HEK293 (cell line): ENCODE results near the gene SRRM4.
A peak's percentile ranks its signal among the peaks of the same experiment; 100 is the strongest.

Experiments used
- CTCF ChIA-PET: fragments of 350-600 bp; formaldehyde crosslinking; extraction: SDS; loops from one replicate; lab custom pipeline; 2021; ENCODE audit warnings: antibody characterized with exemption; lab: Yijun Ruan, JAX
- POLR2A ChIA-PET: fragments of 300-600 bp; formaldehyde crosslinking; extraction: SDS; loops from one replicate; lab custom pipeline; 2020; ENCODE audit warnings: antibody characterized with exemption, inconsistent platforms; lab: Yijun Ruan, JAX
- H3K27ac ChIP-seq: fragments of 200-500 bp; sonication (Bioruptor generic); 2 replicates; pipeline ENCODE4 v1.5.1; 2014; ENCODE audit warnings: low read depth, low read length, control low read depth, inconsistent platforms; ENCODE audit errors: extremely low read depth
- H3K36me3 ChIP-seq, 2 experiments: fragments of 200-500 bp in 1 of 2; sonication (Bioruptor generic) in 1 of 2; 1 replicate in 1 of 2; 2 replicates in 1 of 2; pipeline ENCODE4 v1.5.1; 2014 to 2017; ENCODE audit warnings: inconsistent platforms in 2 of 2, low read length in 2 of 2; ENCODE audit not compliant: control insufficient read depth in 2 of 2, insufficient read depth in 1 of 2
- H3K4me1 ChIP-seq: fragments of 200-500 bp; sonication (Bioruptor generic); 2 replicates; pipeline ENCODE4 v1.5.1; 2014; ENCODE audit warnings: mild to moderate bottlenecking, low read length, inconsistent platforms; ENCODE audit not compliant: control insufficient read depth, insufficient read depth
- H3K4me3 ChIP-seq: 2 replicates; pipeline ENCODE4 v1.5.1; 2011; ENCODE audit warnings: low read depth, mild to moderate bottlenecking, control low read depth, low read length, moderate library complexity
- H3K9me3 ChIP-seq: fragments of 200-500 bp; sonication (Bioruptor generic); 2 replicates; pipeline ENCODE4 v1.5.1; 2014; ENCODE audit warnings: low read depth, low read length, inconsistent platforms; ENCODE audit not compliant: control insufficient read depth, insufficient read depth
- GFI1B ChIP-seq: fragments of 450-650 bp; formaldehyde crosslinking; IDR thresholded peaks from 2 replicates; pipeline ENCODE4 v1.5.1; 2016; ENCODE audit warnings: missing biosample characterization, missing genetic modification characterization
- SCRT1 ChIP-seq: fragments of 450-650 bp; formaldehyde crosslinking; IDR thresholded peaks from 2 replicates; pipeline ENCODE4 v1.5.1; 2016; ENCODE audit warnings: missing biosample characterization, missing genetic modification characterization, borderline replicate concordance
- SETDB1 ChIP-seq: IDR thresholded peaks from one replicate; pipeline ENCODE4 v1.6.1; 2017; ENCODE audit warnings: mild to moderate bottlenecking, low read length, moderate library complexity, mixed read lengths; ENCODE audit not compliant: insufficient read length
- SP3 ChIP-seq: fragments of 450-650 bp; formaldehyde crosslinking; IDR thresholded peaks from 2 replicates; pipeline ENCODE4 v1.5.1; 2016; ENCODE audit warnings: missing biosample characterization, missing genetic modification characterization
- ZBTB17 ChIP-seq: fragments of 450-650 bp; formaldehyde crosslinking; IDR thresholded peaks from 2 replicates; pipeline ENCODE4 v1.5.1; 2016; ENCODE audit warnings: missing biosample characterization, missing genetic modification characterization
- ZBTB20 ChIP-seq: fragments of 450-650 bp; formaldehyde crosslinking; IDR thresholded peaks from 2 replicates; pipeline ENCODE4 v1.5.1; 2016; ENCODE audit warnings: missing biosample characterization, missing genetic modification characterization
- ZEB2 ChIP-seq: fragments of 450-650 bp; formaldehyde crosslinking; IDR thresholded peaks from 2 replicates; pipeline ENCODE4 v1.5.1; 2016; ENCODE audit warnings: missing biosample characterization, missing genetic modification characterization
- ZNF114 ChIP-seq: fragments of 450-650 bp; formaldehyde crosslinking; IDR thresholded peaks from 2 replicates; pipeline ENCODE4 v1.5.0; 2017; ENCODE audit warnings: missing biosample characterization, missing genetic modification characterization
- ZNF138 ChIP-seq: fragments of 450-650 bp; formaldehyde crosslinking; IDR thresholded peaks from 2 replicates; pipeline ENCODE4 v1.5.1; 2016; ENCODE audit warnings: missing biosample characterization, missing genetic modification characterization, borderline replicate concordance
- ZNF174 ChIP-seq: fragments of 450-650 bp; formaldehyde crosslinking; IDR thresholded peaks from 2 replicates; pipeline ENCODE4 v1.5.0; 2017; ENCODE audit warnings: missing biosample characterization, mild to moderate bottlenecking, missing genetic modification characterization
- ZNF175 ChIP-seq: fragments of 450-650 bp; formaldehyde crosslinking; IDR thresholded peaks from 2 replicates; pipeline ENCODE4 v1.5.1; 2016; ENCODE audit warnings: missing biosample characterization, missing genetic modification characterization
- ZNF2 ChIP-seq: fragments of 450-650 bp; formaldehyde crosslinking; IDR thresholded peaks from 2 replicates; pipeline ENCODE4 v1.5.1; 2016; ENCODE audit warnings: missing biosample characterization, missing genetic modification characterization
- ZNF23 ChIP-seq: fragments of 450-650 bp; formaldehyde crosslinking; IDR thresholded peaks from 2 replicates; pipeline ENCODE4 v1.5.1; 2016; ENCODE audit warnings: missing biosample characterization, missing genetic modification characterization, borderline replicate concordance
- ZNF37A ChIP-seq: fragments of 450-650 bp; IDR thresholded peaks from 2 replicates; pipeline ENCODE4 v1.5.1; 2018; ENCODE audit warnings: missing biosample characterization, missing genetic modification characterization
- ZNF433 ChIP-seq: fragments of 450-650 bp; formaldehyde crosslinking; IDR thresholded peaks from 2 replicates; pipeline ENCODE4 v1.5.1; 2016; ENCODE audit warnings: missing biosample characterization, missing genetic modification characterization, low read depth
- ZNF510 ChIP-seq: fragments of 450-650 bp; formaldehyde crosslinking; IDR thresholded peaks from 2 replicates; pipeline ENCODE4 v1.5.1; 2018; ENCODE audit warnings: mild to moderate bottlenecking, missing genetic modification characterization, missing biosample characterization; ENCODE audit not compliant: insufficient replicate concordance
- ZNF561 ChIP-seq: fragments of 450-650 bp; IDR thresholded peaks from 2 replicates; pipeline ENCODE4 v1.5.1; 2018; ENCODE audit warnings: missing biosample characterization, missing genetic modification characterization, borderline replicate concordance
- ZNF585B ChIP-seq: fragments of 450-650 bp; formaldehyde crosslinking; IDR thresholded peaks from 2 replicates; pipeline ENCODE4 v1.5.1; 2016; ENCODE audit warnings: missing biosample characterization, missing genetic modification characterization
- ZNF596 ChIP-seq: fragments of 450-650 bp; IDR thresholded peaks from 2 replicates; pipeline ENCODE4 v1.5.0; 2018; ENCODE audit warnings: missing biosample characterization, mild to moderate bottlenecking, missing genetic modification characterization, moderate library complexity
- ZNF658 ChIP-seq: fragments of 450-650 bp; formaldehyde crosslinking; IDR thresholded peaks from 2 replicates; pipeline ENCODE4; 2016; ENCODE audit warnings: missing biosample characterization, missing genetic modification characterization
- ZNF785 ChIP-seq: fragments of 450-650 bp; formaldehyde crosslinking; IDR thresholded peaks from 2 replicates; pipeline ENCODE4 v1.5.1; 2016; ENCODE audit warnings: missing biosample characterization, missing genetic modification characterization
- TF ChIP-seq, protein P1 (sequence below): fragments of 450-650 bp; formaldehyde crosslinking; optimal IDR thresholded peaks from 2 replicates; pipeline ENCODE3; 2016; ENCODE audit warnings: missing biosample characterization, mild to moderate bottlenecking, missing genetic modification characterization
- TF ChIP-seq, protein P2 (sequence below): fragments of 450-650 bp; formaldehyde crosslinking; IDR thresholded peaks from 2 replicates; pipeline ENCODE4 v1.5.1; 2016; ENCODE audit warnings: missing biosample characterization, missing genetic modification characterization
- TF ChIP-seq, protein P3 (sequence below): fragments of 450-650 bp; IDR thresholded peaks from 2 replicates; pipeline ENCODE4 v1.5.1; 2018; ENCODE audit warnings: missing biosample characterization, missing genetic modification characterization

SRRM4 gene

DNA sequence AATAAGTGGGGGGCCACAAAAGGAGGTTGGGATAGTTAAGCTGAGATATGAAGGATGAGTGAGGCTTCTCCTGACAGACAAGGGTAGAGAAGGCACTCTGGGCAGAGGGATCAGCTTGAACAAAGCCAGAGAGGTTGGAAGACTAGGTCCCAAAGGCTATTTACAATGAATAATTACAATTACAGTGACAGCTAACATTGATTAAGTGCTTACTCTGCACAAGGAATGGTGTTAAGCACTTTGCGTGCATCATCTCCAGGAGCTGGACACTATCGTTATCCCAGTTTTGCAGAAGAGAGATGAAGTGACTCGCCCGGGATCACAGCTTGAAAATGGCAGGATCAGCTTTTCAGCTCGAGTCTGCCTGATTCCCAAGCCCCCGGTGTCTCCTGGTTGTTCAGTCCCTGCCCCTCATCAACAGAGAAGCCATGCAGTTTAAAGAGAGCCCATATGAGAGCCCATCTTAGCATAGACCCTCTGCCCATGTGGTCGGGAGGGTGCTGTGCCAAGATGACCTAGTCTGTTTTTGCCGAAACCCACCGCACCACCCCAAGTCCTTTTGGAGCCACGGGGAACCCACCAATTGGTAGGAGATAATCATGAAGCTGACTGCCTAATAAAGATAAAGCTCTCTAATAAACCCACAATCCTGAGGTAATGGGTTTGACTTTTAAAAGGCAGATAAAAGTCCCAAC is 107.5 kb downstream of the SRRM4 start:
- Histone ChIP-seq H3K4me1 (no peaks in the 10 kb centered on the region), H3K27ac (no peak overlapping the region), H3K36me3 (no peaks in the 10 kb centered on the region), H3K4me3 (no peak overlapping the region), H3K9me3 (no peaks in the 10 kb centered on the region)
- CTCF ChIA-PET = no interaction called here
- POLR2A ChIA-PET = no interaction called here
- TF ChIP-seq ZNF585B (tag by site-specific recombination) (no peak), GFI1B (tag by site-specific recombination) (no peak), SP3 (tag by site-specific recombination) (no peak), ZBTB17 (tag by site-specific recombination) (no peak), ZNF138 (tag by site-specific recombination) (no peak), ZNF658 (tag by site-specific recombination) (no peak), ZNF23 (tag by site-specific recombination) (no peak), ZNF174 (no peak), ZNF2 (tag by site-specific recombination) (no peak), ZNF785 (tag by site-specific recombination) (no peak), SETDB1 (no peak), ZNF433 (tag by site-specific recombination) (no peak), ZNF37A (tag by site-specific recombination) (no peak), ZNF510 (tag by site-specific recombination) (no peak), ZNF175 (tag by site-specific recombination) (no peak), ZEB2 (tag by site-specific recombination) (no peak), ZBTB20 (tag by site-specific recombination) (no peak), SCRT1 (tag by site-specific recombination) (no peak)
- TF ChIP-seq, protein P1, sequence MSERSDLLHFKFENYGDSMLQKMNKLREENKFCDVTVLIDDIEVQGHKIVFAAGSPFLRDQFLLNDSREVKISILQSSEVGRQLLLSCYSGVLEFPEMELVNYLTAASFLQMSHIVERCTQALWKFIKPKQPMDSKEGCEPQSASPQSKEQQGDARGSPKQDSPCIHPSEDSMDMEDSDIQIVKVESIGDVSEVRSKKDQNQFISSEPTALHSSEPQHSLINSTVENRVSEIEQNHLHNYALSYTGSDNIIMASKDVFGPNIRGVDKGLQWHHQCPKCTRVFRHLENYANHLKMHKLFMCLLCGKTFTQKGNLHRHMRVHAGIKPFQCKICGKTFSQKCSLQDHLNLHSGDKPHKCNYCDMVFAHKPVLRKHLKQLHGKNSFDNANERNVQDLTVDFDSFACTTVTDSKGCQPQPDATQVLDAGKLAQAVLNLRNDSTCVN (tag by site-specific recombination) = no peak
- TF ChIP-seq, protein P2, sequence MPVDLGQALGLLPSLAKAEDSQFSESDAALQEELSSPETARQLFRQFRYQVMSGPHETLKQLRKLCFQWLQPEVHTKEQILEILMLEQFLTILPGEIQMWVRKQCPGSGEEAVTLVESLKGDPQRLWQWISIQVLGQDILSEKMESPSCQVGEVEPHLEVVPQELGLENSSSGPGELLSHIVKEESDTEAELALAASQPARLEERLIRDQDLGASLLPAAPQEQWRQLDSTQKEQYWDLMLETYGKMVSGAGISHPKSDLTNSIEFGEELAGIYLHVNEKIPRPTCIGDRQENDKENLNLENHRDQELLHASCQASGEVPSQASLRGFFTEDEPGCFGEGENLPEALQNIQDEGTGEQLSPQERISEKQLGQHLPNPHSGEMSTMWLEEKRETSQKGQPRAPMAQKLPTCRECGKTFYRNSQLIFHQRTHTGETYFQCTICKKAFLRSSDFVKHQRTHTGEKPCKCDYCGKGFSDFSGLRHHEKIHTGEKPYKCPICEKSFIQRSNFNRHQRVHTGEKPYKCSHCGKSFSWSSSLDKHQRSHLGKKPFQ (tag by site-specific recombination) = no peak
- TF ChIP-seq, all 188 proteins: peak for 0

DNA sequence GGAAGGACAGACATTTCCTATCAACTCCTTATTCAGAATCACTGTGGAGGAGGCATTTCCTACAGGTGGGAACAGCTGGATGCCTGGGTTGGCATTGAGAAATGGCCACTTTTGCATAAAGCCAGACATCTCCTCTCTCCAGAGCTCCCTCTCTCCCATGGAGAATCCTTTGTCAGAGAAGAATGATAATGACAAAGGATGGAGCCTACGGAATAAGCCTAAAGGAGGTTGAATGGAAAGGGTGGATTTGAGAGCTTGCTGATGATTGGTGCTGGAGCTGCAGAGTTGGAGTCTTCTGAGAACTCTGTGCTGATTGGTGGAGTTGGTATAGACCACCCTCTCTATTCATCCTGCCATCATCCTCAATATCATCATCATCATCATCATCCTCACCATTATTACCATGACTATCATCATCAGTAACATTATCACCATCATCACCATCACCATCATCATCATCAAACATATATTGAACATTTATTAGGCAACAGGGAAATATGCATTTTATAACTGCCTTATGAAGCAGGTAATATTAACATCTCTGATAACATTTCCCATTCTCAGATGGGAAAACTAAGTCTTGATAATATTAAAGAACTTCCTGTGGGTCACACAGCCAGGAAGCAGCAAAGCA is 108.2 kb downstream of the SRRM4 start:
- H3K36me3 ChIP-seq = no peaks in the 10 kb centered on the region
- ChIA-PET POLR2A (no interaction called here), CTCF (no interaction called here)
- H3K4me3 ChIP-seq = no peak overlapping the region
- H3K27ac ChIP-seq = no peak overlapping the region
- H3K9me3 ChIP-seq = no peaks in the 10 kb centered on the region
- H3K4me1 ChIP-seq = no peaks in the 10 kb centered on the region
- TF ChIP-seq ZNF114 (no peak), ZNF561 (tag by site-specific recombination) (no peak), ZNF596 (tag by site-specific recombination) (no peak)
- TF ChIP-seq, protein P3, sequence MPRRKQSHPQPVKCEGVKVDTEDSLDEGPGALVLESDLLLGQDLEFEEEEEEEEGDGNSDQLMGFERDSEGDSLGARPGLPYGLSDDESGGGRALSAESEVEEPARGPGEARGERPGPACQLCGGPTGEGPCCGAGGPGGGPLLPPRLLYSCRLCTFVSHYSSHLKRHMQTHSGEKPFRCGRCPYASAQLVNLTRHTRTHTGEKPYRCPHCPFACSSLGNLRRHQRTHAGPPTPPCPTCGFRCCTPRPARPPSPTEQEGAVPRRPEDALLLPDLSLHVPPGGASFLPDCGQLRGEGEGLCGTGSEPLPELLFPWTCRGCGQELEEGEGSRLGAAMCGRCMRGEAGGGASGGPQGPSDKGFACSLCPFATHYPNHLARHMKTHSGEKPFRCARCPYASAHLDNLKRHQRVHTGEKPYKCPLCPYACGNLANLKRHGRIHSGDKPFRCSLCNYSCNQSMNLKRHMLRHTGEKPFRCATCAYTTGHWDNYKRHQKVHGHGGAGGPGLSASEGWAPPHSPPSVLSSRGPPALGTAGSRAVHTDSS = peak; percentile 70; the same call in 1 of the 2 replicates
- TF ChIP-seq, all 188 proteins: peak for 1
